IMR-90 (cell line): ENCODE measurements around the gene AGAP1.

Source experiments
- RCOR1 ChIP-seq: IDR thresholded peaks from 2 replicates; pipeline ENCODE4 v1.6.1; 2012; ENCODE audit warnings: mild to moderate bottlenecking, low read length, improper control_type of control experiment; ENCODE audit not compliant: insufficient replicate concordance
- TF ChIP-seq, protein P1 (sequence below): conservative IDR thresholded peaks from 2 replicates; pipeline ENCODE4 v1.5.1; 2012; ENCODE audit warnings: mild to moderate bottlenecking, low read depth, low read length, improper control_type of control experiment

DNA sequence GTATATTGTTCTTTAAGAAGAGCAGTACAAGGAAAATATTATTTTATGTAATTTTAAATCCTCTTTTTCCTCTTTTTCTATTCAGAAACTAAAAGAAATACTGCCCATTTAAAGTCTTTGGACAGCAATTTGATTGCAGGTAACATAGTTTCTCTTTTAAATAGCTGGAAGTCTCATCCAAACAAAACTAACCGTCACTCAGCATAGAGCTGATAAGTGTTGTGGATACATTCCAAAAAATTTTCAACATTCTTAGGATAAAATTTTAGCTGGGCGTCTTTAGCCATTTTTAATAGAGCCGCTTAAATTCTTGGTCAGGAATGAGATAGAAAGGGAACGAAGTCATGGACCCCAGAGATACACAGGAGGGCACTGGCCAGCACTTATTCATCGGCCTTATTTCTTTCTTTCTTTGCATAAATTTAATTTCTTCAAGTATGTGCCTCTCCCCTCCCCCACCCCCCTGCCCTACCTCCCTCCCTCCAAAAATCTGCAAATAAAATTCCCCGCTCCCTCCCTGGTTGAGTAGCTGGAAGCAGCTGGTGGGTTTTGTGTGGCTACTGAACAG is 592.6 kb downstream of the AGAP1 start:
- TF ChIP-seq, protein P1, sequence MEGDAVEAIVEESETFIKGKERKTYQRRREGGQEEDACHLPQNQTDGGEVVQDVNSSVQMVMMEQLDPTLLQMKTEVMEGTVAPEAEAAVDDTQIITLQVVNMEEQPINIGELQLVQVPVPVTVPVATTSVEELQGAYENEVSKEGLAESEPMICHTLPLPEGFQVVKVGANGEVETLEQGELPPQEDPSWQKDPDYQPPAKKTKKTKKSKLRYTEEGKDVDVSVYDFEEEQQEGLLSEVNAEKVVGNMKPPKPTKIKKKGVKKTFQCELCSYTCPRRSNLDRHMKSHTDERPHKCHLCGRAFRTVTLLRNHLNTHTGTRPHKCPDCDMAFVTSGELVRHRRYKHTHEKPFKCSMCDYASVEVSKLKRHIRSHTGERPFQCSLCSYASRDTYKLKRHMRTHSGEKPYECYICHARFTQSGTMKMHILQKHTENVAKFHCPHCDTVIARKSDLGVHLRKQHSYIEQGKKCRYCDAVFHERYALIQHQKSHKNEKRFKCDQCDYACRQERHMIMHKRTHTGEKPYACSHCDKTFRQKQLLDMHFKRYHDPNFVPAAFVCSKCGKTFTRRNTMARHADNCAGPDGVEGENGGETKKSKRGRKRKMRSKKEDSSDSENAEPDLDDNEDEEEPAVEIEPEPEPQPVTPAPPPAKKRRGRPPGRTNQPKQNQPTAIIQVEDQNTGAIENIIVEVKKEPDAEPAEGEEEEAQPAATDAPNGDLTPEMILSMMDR, result no peak
- no peak for TF ChIP-seq RCOR1
